Endothelial cell (in vitro differentiated cells): ENCODE measurements around the gene ANAPC16. TPM values are rescaled to one million over a fixed set of nuclear protein-coding genes. Genes with fewer than 3 reads are reported as not detected.

ENCODE experiments used
- DNase-seq: peaks from one replicate; pipeline ENCODE4 v3.0.0; 2021; ENCODE audit warnings: low spot score
- H3K27ac Mint-ChIP-seq: one replicate; pipeline ENCODE4 v1.8.0; 2021; ENCODE audit warnings: mixed read lengths, inconsistent platforms; ENCODE audit not compliant: unreplicated experiment
- H3K27me3 Mint-ChIP-seq: one replicate; pipeline ENCODE4 v1.8.0; 2021; ENCODE audit warnings: mild to moderate bottlenecking, moderate library complexity, mixed read lengths, inconsistent platforms; ENCODE audit not compliant: unreplicated experiment
- H3K36me3 Mint-ChIP-seq: one replicate; pipeline ENCODE4 v1.8.0; 2021; ENCODE audit warnings: mild to moderate bottlenecking, low read depth, mixed read lengths, inconsistent platforms; ENCODE audit not compliant: unreplicated experiment
- H3K4me1 Mint-ChIP-seq: one replicate; pipeline ENCODE4 v1.8.0; 2021; ENCODE audit warnings: mild to moderate bottlenecking, mixed read lengths, inconsistent platforms; ENCODE audit not compliant: unreplicated experiment
- H3K4me3 Mint-ChIP-seq: one replicate; pipeline ENCODE4 v1.8.0; 2021; ENCODE audit warnings: mild to moderate bottlenecking, mixed read lengths, inconsistent platforms; ENCODE audit not compliant: unreplicated experiment
- H3K9me3 Mint-ChIP-seq: one replicate; pipeline ENCODE4 v1.8.0; 2021; ENCODE audit warnings: mixed read lengths, inconsistent platforms; ENCODE audit not compliant: unreplicated experiment
- long read RNA-seq: library from polyadenylated mRNA; unstranded; transcript quantifications from one replicate; pipeline ENCODE4 v2.0.0, GENCODE V29; 2020; ENCODE audit not compliant: unreplicated experiment
- total RNA-seq: library from RNA; stranded (reverse); fragmentation: NEBNext Ultra II Directional; extraction: Animal tissue kit (Norgen Biotek cat#: 25700); gene quantifications from one replicate; pipeline ENCODE4 v1.2.1, GENCODE V29; 2021; ENCODE audit not compliant: unreplicated experiment
- TF ChIP-seq, protein P1 (sequence below): fragments of 200-600 bp; sonication (generic); IDR thresholded peaks from one replicate; pipeline ENCODE4 v1.5.0; 2021; ENCODE audit warnings: antibody characterized with exemption; ENCODE audit not compliant: unreplicated experiment

Gene ANAPC16
- total RNA-seq, result 56.7 TPM
- long read RNA-seq, transcript ANAPC16-201 (4 exons, 3,195 nt), result major isoform, 24 of 52 reads
- long read RNA-seq, partial matches to known transcripts, result 7 of 52 reads
- long read RNA-seq, other reads (novel, unspliced or antisense), result 17 of 52 reads

- peak; percentile 95 for DNase-seq
- Mint-ChIP-seq H3K27ac (peak within 1 kb of the TSS; percentile 96), H3K4me3 (peak within 1 kb of the TSS; percentile 98), H3K4me1 (peaks cover 12% of the 10 kb centered on the region), H3K36me3 (peaks cover 6% of the 10 kb centered on the region), H3K27me3 (peaks cover 3% of the 10 kb centered on the region), H3K9me3 (no peaks in the 10 kb centered on the region)
- TF ChIP-seq, protein P1, sequence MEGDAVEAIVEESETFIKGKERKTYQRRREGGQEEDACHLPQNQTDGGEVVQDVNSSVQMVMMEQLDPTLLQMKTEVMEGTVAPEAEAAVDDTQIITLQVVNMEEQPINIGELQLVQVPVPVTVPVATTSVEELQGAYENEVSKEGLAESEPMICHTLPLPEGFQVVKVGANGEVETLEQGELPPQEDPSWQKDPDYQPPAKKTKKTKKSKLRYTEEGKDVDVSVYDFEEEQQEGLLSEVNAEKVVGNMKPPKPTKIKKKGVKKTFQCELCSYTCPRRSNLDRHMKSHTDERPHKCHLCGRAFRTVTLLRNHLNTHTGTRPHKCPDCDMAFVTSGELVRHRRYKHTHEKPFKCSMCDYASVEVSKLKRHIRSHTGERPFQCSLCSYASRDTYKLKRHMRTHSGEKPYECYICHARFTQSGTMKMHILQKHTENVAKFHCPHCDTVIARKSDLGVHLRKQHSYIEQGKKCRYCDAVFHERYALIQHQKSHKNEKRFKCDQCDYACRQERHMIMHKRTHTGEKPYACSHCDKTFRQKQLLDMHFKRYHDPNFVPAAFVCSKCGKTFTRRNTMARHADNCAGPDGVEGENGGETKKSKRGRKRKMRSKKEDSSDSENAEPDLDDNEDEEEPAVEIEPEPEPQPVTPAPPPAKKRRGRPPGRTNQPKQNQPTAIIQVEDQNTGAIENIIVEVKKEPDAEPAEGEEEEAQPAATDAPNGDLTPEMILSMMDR, result no peak
These were observed at the start of gene ANAPC16, which contains the start of gene ASCC1 for GRCh38 chr10:72215611-72216549. ANAPC16 (plus strand) TSS chr10:72216012; CDS start chr10:72223915, 7,903 bp downstream. ASCC1 (minus strand) TSS chr10:72216276; CDS start chr10:72213298, 2,978 bp downstream.

- Mint-ChIP-seq H3K4me3 (no peak overlapping the region), H3K36me3 (no peaks in the 10 kb centered on the region), H3K27me3 (no peaks in the 10 kb centered on the region), H3K27ac (no peak overlapping the region), H3K9me3 (no peaks in the 10 kb centered on the region), H3K4me1 (peaks cover 2% of the 10 kb centered on the region)
- TF ChIP-seq, protein P1, result no peak
- no peak for DNase-seq
These were observed 48.7 kb upstream of the ANAPC16 start for GRCh38 chr10:72167118-72167517.

- Mint-ChIP-seq H3K9me3 (no peaks in the 10 kb centered on the region), H3K4me3 (no peak overlapping the region), H3K4me1 (peaks cover 2% of the 10 kb centered on the region), H3K27ac (no peak overlapping the region), H3K27me3 (no peaks in the 10 kb centered on the region), H3K36me3 (no peaks in the 10 kb centered on the region)
- no peak for DNase-seq
- TF ChIP-seq, protein P1, result no peak
These were observed 45.5 kb upstream of the ANAPC16 start for GRCh38 chr10:72170263-72170662.

GRCh38 chr10:72170733-72171132, 45.1 kb upstream of the ANAPC16 start:
- Mint-ChIP-seq H3K4me3 (no peak overlapping the region), H3K36me3 (no peaks in the 10 kb centered on the region), H3K27ac (no peak overlapping the region), H3K27me3 (no peaks in the 10 kb centered on the region), H3K4me1 (peaks cover 2% of the 10 kb centered on the region), H3K9me3 (no peaks in the 10 kb centered on the region)
- DNase-seq, result no peak
- TF ChIP-seq, protein P1, result no peak
